Fibroblast of lung (primary cell): ENCODE measurements around the gene TRIM62.

ENCODE experiments used
- CTCF ChIP-seq, 2 donors: IDR thresholded peaks in 1 of 2; conservative IDR thresholded peaks in 1 of 2; 1 replicate in 1 of 2; 2 replicates in 1 of 2; pipeline ENCODE4 v1.5.1; 2011 to 2012; ENCODE audit warnings: low read length in 2 of 2, control low read depth in 1 of 2, inconsistent platforms in 1 of 2, low read depth in 1 of 2, mild to moderate bottlenecking in 1 of 2
- EZH2 ChIP-seq: IDR thresholded peaks from 2 replicates; pipeline ENCODE4 v1.5.1; 2012; ENCODE audit warnings: low read length, control low read depth, mild to moderate bottlenecking; ENCODE audit errors: missing control alignments

- TF ChIP-seq CTCF (conservative IDR thresholded peaks at IDR 0.05 in 1 of 2, IDR thresholded peaks at IDR 0.05 in 1 of 2; ENCODE audit: low read depth in 1 of 2, low read length in 2 of 2) (no peak), EZH2 (no peak)
These were observed 84.1 kb downstream of the TRIM62 start for GRCh38 chr1:33097762-33098161.
